GM13976 (cell line): ENCODE results near the gene SHISA3.

Source experiments
- DNase-seq: peaks from one replicate; pipeline ENCODE4 v3.0.0; 2012; ENCODE audit warnings: low spot score
- CTCF ChIP-seq: IDR thresholded peaks from 2 replicates; pipeline ENCODE4 v1.5.1; 2012; ENCODE audit warnings: borderline replicate concordance, mild to moderate bottlenecking; ENCODE audit not compliant: insufficient read depth; ENCODE audit errors: extremely low read depth, missing control alignments, control extremely low read depth
- in situ Hi-C: fragments of 300-500 bp; cut with MboI; formaldehyde crosslinking; loops from one replicate; pipeline ENCODE4 v1.12.0; 2022; ENCODE audit warnings: low sequenced_read_pairs, mixed read lengths, inconsistent platforms; ENCODE audit not compliant: unreplicated experiment

The SHISA3 gene

GRCh38 chr4:42425146-42426065, 28.1 kb downstream of the SHISA3 start:
- in situ Hi-C loops = no loop called here
- no peak for DNase-seq
- TF ChIP-seq CTCF = no peak

- TF ChIP-seq CTCF = no peak
- DNase-seq = no peak
- in situ Hi-C loops = no loop called here
These were observed 30.7 kb downstream of the SHISA3 start for GRCh38 chr4:42428036-42428435.

- DNase-seq = no peak
- in situ Hi-C loops = no loop called here
- no peak for TF ChIP-seq CTCF
These were observed 39.8 kb downstream of the SHISA3 start for GRCh38 chr4:42436928-42437565.

- no peak for DNase-seq
- in situ Hi-C loops = no loop called here
- no peak for TF ChIP-seq CTCF
These were observed 42.8 kb downstream of the SHISA3 start for GRCh38 chr4:42440083-42440482.

GRCh38 chr4:42442601-42443000, 45.3 kb downstream of the SHISA3 start:
- in situ Hi-C loops = no loop called here
- TF ChIP-seq CTCF = no peak
- no peak for DNase-seq

- in situ Hi-C loops = no loop called here
- no peak for TF ChIP-seq CTCF
- no peak for DNase-seq
These were observed 47.8 kb downstream of the SHISA3 start for GRCh38 chr4:42445038-42445437.

- in situ Hi-C loops = no loop called here
- DNase-seq = no peak
- no peak for TF ChIP-seq CTCF
These were observed 49.5 kb downstream of the SHISA3 start for GRCh38 chr4:42446823-42447222.
